Left lung (tissue), 10 donors: ENCODE data around the gene ADAMTS8. TPM values are rescaled to one million over a fixed set of nuclear protein-coding genes. Genes with fewer than 3 reads are reported as not detected.

Experiments
- ATAC-seq: fragments of 200-7000 bp; cut with Tn5 transposase; one replicate; pipeline ENCODE4 v1.9.1; 2020; ENCODE audit warnings: moderate library complexity
- DNase-seq, 4 donors: peaks; one replicate each; pipeline ENCODE4 v3.0.0-alpha.2; 2013 to 2020
- H3K27ac ChIP-seq, 2 donors: fragments of 200-600 bp; sonication (generic) in 1 of 2; one replicate each; pipeline versions ENCODE4 v1.5.0 to v1.8.0; 2020 to 2021
- H3K27me3 ChIP-seq, 2 donors: fragments of 200-600 bp; sonication (generic) in 1 of 2; one replicate each; pipeline versions ENCODE4 v1.5.0 to v1.8.0; 2020 to 2021
- H3K36me3 ChIP-seq, 2 donors: fragments of 200-600 bp; sonication (generic) in 1 of 2; one replicate each; pipeline versions ENCODE4 v1.5.0 to v1.8.0; 2020 to 2021
- H3K4me1 ChIP-seq, 2 donors: fragments of 200-600 bp; one replicate each; pipeline ENCODE4 v1.8.0; 2021
- H3K4me3 ChIP-seq, 2 donors: fragments of 200-600 bp; sonication (generic) in 1 of 2; one replicate each; pipeline versions ENCODE4 v1.5.0 to v1.8.0; 2020 to 2021; ENCODE audit warnings: mild to moderate bottlenecking in 1 of 2
- H3K9me3 ChIP-seq, 2 donors: fragments of 200-600 bp; sonication (generic) in 1 of 2; one replicate each; pipeline versions ENCODE4 v1.5.0 to v1.8.0; 2020 to 2021
- CTCF ChIP-seq, 2 donors: fragments of 200-600 bp; sonication (generic) in 1 of 2; IDR thresholded peaks; one replicate each; pipeline versions ENCODE4 v1.5.0 to v1.8.0; 2021; ENCODE audit warnings: antibody characterized with exemption in 2 of 2
- intact Hi-C, 2 donors: fragments of 100-400 bp; cut with DNase I; formaldehyde crosslinking; loops; one replicate each; pipeline versions ENCODE4 v1.11.2 to v1.14.2; 2022
- polyA plus RNA-seq, 6 donors: library from polyadenylated mRNA; unstranded; fragments of 120-200 nt; gene quantifications; one replicate each; pipeline ENCODE4 v1.2.1, GENCODE V29; 2013; ENCODE audit not compliant: insufficient read length in 6 of 6
- total RNA-seq, 2 donors: library from RNA; stranded (reverse); fragmentation: NEBNext Ultra II Directional; extraction: Animal tissue kit (Norgen Biotek cat#: 25700); gene quantifications; one replicate each; pipeline ENCODE4 v1.2.1, GENCODE V29; 2021
- donor health status: DM: no; HTN: yes; CAD: no.
- donor health status: DM: no; HTN: no; CAD: no.

The ADAMTS8 gene
- total and polyA plus RNA-seq, 8 donors, result 1.2 to 48.5 (median 5.3) TPM

- H3K27ac ChIP-seq, result peak overlapping the region in 1 of 2 donors; percentile 26
- intact Hi-C loops, result loop anchor here in 1 of 2 donors (10.0 kb wide), 1 partner anchor 213 kb away; no protein-coding TSS in a partner anchor
These were observed 23.0 kb upstream of the ADAMTS8 start for GRCh38 chr11:130451231-130452019.

GRCh38 chr11:130449996-130450769 is 21.8 kb upstream of the ADAMTS8 start:
- intact Hi-C loops, result loop anchor here in 1 of 2 donors (10.0 kb wide), 1 partner anchor 215 kb away; no protein-coding TSS in a partner anchor
- peaks cover 15 to 54% of the 10 kb centered on the region in 2 donors for H3K27me3 ChIP-seq
- peak overlapping the region in 1 of 2 donors; percentile 26 for H3K27ac ChIP-seq
- peak in 3 of 4 donors; percentile 74 to 95 (median 87) for DNase-seq
- H3K9me3 ChIP-seq, result no peaks in the 10 kb centered on the region
- H3K4me3 ChIP-seq, result peak overlapping the region; percentile 45 to 80
- peak; percentile 37 to 41 for TF ChIP-seq CTCF (IDR thresholded peaks at IDR 0.05)
- peaks cover 0 to 9% of the 10 kb centered on the region in 2 donors for H3K4me1 ChIP-seq
- ATAC-seq, result peak; percentile 55
- no peaks in the 10 kb centered on the region for H3K36me3 ChIP-seq

More at GRCh38 chr11:130451231-130452019, 23.0 kb upstream of the ADAMTS8 start:
- peak overlapping the region; percentile 2 to 45 for H3K4me3 ChIP-seq
- no peaks in the 10 kb centered on the region for H3K9me3 ChIP-seq
- ATAC-seq, result no peak
- peaks cover 15 to 48% of the 10 kb centered on the region in 2 donors for H3K27me3 ChIP-seq
- DNase-seq, result no peak
- no peak for TF ChIP-seq CTCF (IDR thresholded peaks at IDR 0.05)
- peaks cover 0 to 13% of the 10 kb centered on the region in 2 donors for H3K4me1 ChIP-seq
- H3K36me3 ChIP-seq, result no peaks in the 10 kb centered on the region

- Histone ChIP-seq H3K36me3 (no peaks in the 10 kb centered on the region), H3K9me3 (no peaks in the 10 kb centered on the region), H3K27me3 (peaks cover 15 to 54% of the 10 kb centered on the region in 2 donors), H3K27ac (peak overlapping the region; percentile 11 to 13), H3K4me1 (peaks cover 0 to 9% of the 10 kb centered on the region in 2 donors), H3K4me3 (peak overlapping the region; percentile 45 to 80)
- intact Hi-C loops, result no loop called here
- DNase-seq (no peak), ATAC-seq (peak; percentile 19)
- no peak for TF ChIP-seq CTCF (IDR thresholded peaks at IDR 0.05)
These were observed 21.0 kb upstream of the ADAMTS8 start for GRCh38 chr11:130449310-130449990.

GRCh38 chr11:130448416-130449309 is 20.3 kb upstream of the ADAMTS8 start, which contains the start of gene ADAMTS15:
ADAMTS15 (plus strand) TSS chr11:130448645; CDS start chr11:130448974, 329 bp downstream.
- ATAC-seq, result peak; percentile 95
- intact Hi-C loops, result no loop called here

More at GRCh38 chr11:130448416-130449309, 20.3 kb upstream of the ADAMTS8 start, which contains the start of gene ADAMTS15:
- peak; percentile 89 to 97 (median 92) for DNase-seq
- no peak for TF ChIP-seq CTCF (IDR thresholded peaks at IDR 0.05)
- Histone ChIP-seq H3K9me3 (no peaks in the 10 kb centered on the region), H3K36me3 (no peaks in the 10 kb centered on the region), H3K27me3 (peaks cover 15 to 54% of the 10 kb centered on the region in 2 donors), H3K4me1 (peaks cover 0 to 9% of the 10 kb centered on the region in 2 donors), H3K4me3 (peak within 1 kb of the TSS; percentile 45 to 80), H3K27ac (peak within 1 kb of the TSS; percentile 11 to 19)
